ENCODE results near the gene TOMM20. TPM values are rescaled to one million over a fixed set of nuclear protein-coding genes. Genes with fewer than 3 reads are reported as not detected.
"Not testable (repeated sequence)": the region's sequence is repeated elsewhere in the genome, so short reads cannot be mapped to it uniquely, and the experiment has no call there.

The TOMM20 gene
- total RNA-seq: 97.5 TPM

- peak; percentile 100 for ATAC-seq
- intact Hi-C loops (cut with DNase I): no loop called here
These were observed at the start of gene TOMM20 for GRCh38 chr1:235128456-235129328. Gene TOMM20, minus strand, starts transcription at chr1:235128837. Its CDS starts 122 bp downstream, at chr1:235128715.

GRCh38 chr1:235176486-235176885, 47.8 kb upstream of the TOMM20 start:
- no peak for DNase-seq (ENCODE audit: low spot score)
- intact Hi-C loops (cut with DNase I): no loop called here
- no peak for ATAC-seq

More at GRCh38 chr1:235128456-235129328, at the start of gene TOMM20:
- DNase-seq (ENCODE audit: low spot score): peak; percentile 95

GRCh38 chr1:235169986-235170385, 41.3 kb upstream of the TOMM20 start:
- DNase-seq (ENCODE audit: low spot score) (no peak), ATAC-seq (no peak)
- intact Hi-C loops (cut with DNase I): no loop called here

GRCh38 chr1:235168375-235168774, 39.7 kb upstream of the TOMM20 start:
- DNase-seq (ENCODE audit: low spot score): no peak
- intact Hi-C loops (cut with DNase I): no loop called here
- no peak for ATAC-seq

GRCh38 chr1:235161685-235162327, 33.2 kb upstream of the TOMM20 start:
- ATAC-seq: peak; percentile 13
- intact Hi-C loops (cut with DNase I): no loop called here
- DNase-seq (ENCODE audit: low spot score): no peak

- peak; percentile 96 for DNase-seq (ENCODE audit: low spot score)
- intact Hi-C loops (cut with DNase I): no loop called here
- peak; percentile 99 for ATAC-seq
These were observed 32.5 kb upstream of the TOMM20 start, which contains the start of gene RBM34 for GRCh38 chr1:235160957-235161684. Gene RBM34, minus strand, starts transcription at chr1:235161250. Its CDS starts 24 bp downstream, at chr1:235161226.

- DNase-seq (ENCODE audit: low spot score) (no peak), ATAC-seq (peak; percentile 57)
- intact Hi-C loops (cut with DNase I): no loop called here
These were observed 31.8 kb upstream of the TOMM20 start for GRCh38 chr1:235160383-235160956.

- DNase-seq (ENCODE audit: low spot score); intact Hi-C loops (cut with DNase I); ATAC-seq: not testable (repeated sequence)
These were observed 31.3 kb upstream of the TOMM20 start for GRCh38 chr1:235159930-235160329.

- ATAC-seq; DNase-seq (ENCODE audit: low spot score): not testable (repeated sequence)
These were observed 30.6 kb upstream of the TOMM20 start for GRCh38 chr1:235159284-235159683.

GRCh38 chr1:235158680-235159079, 30.0 kb upstream of the TOMM20 start:
- ATAC-seq: no peak
- DNase-seq (ENCODE audit: low spot score): no peak
- intact Hi-C loops (cut with DNase I): no loop called here

More at GRCh38 chr1:235159284-235159683, 30.6 kb upstream of the TOMM20 start:
- intact Hi-C loops (cut with DNase I): not testable (repeated sequence)

GRCh38 chr1:235157150-235157549, 28.5 kb upstream of the TOMM20 start:
- intact Hi-C loops (cut with DNase I): no loop called here
- DNase-seq (ENCODE audit: low spot score) (no peak), ATAC-seq (no peak)

- no peak for DNase-seq (ENCODE audit: low spot score)
- ATAC-seq: no peak
- intact Hi-C loops (cut with DNase I): no loop called here
These were observed 28.1 kb upstream of the TOMM20 start for GRCh38 chr1:235156740-235157139.

GRCh38 chr1:235156265-235156664, 27.6 kb upstream of the TOMM20 start:
- DNase-seq (ENCODE audit: low spot score) (no peak), ATAC-seq (no peak)
- intact Hi-C loops (cut with DNase I): no loop called here

- ATAC-seq: no peak
These were observed 23.6 kb upstream of the TOMM20 start for GRCh38 chr1:235152235-235152634.

GRCh38 chr1:235151033-235151432, 22.4 kb upstream of the TOMM20 start:
- intact Hi-C loops (cut with DNase I): no loop called here
- no peak for DNase-seq (ENCODE audit: low spot score)
- no peak for ATAC-seq

More at GRCh38 chr1:235152235-235152634, 23.6 kb upstream of the TOMM20 start:
- DNase-seq (ENCODE audit: low spot score): no peak
- intact Hi-C loops (cut with DNase I): no loop called here

- DNase-seq (ENCODE audit: low spot score) (no peak), ATAC-seq (no peak)
- intact Hi-C loops (cut with DNase I): no loop called here
These were observed 21.2 kb upstream of the TOMM20 start for GRCh38 chr1:235149824-235150223.

GRCh38 chr1:235147269-235147668, 18.6 kb upstream of the TOMM20 start:
- intact Hi-C loops (cut with DNase I): no loop called here
- ATAC-seq: no peak
- no peak for DNase-seq (ENCODE audit: low spot score)

GRCh38 chr1:235145639-235146038, 17.0 kb upstream of the TOMM20 start:
- no peak for DNase-seq (ENCODE audit: low spot score)
- ATAC-seq: no peak
- intact Hi-C loops (cut with DNase I): no loop called here

- no peak for ATAC-seq
- DNase-seq (ENCODE audit: low spot score): no peak
- intact Hi-C loops (cut with DNase I): no loop called here
These were observed 14.4 kb upstream of the TOMM20 start for GRCh38 chr1:235142991-235143390.
